H1 (cell line): ENCODE results near the gene RALY. TPM values are rescaled to one million over a fixed set of nuclear protein-coding genes. Genes with fewer than 3 reads are reported as not detected.

ENCODE experiments used
- CBX8 ChIP-seq: fragments of 300-800, 300-1000 bp; sonication (generic); IDR thresholded peaks from 2 replicates; pipeline ENCODE4 v1.7.1; 2016; ENCODE audit warnings: low read depth, low read length, borderline replicate concordance
- E2F6 ChIP-seq: IDR thresholded peaks from 2 replicates; pipeline ENCODE4 v1.6.1; 2012; ENCODE audit warnings: inconsistent platforms
- MAFK ChIP-seq: IDR thresholded peaks from 2 replicates; pipeline ENCODE4 v1.6.1; 2012; ENCODE audit warnings: low read depth, mild to moderate bottlenecking, improper control_type of control experiment, low read length
- POLR2A ChIP-seq, 2 experiments: IDR thresholded peaks; 1 replicate in 1 of 2; 2 replicates in 1 of 2; pipeline ENCODE4 v1.6.1; 2011; ENCODE audit warnings: low read depth in 2 of 2, low read length in 2 of 2, mild to moderate bottlenecking in 2 of 2; ENCODE audit errors: control extremely low read depth in 1 of 2
- RNF2 ChIP-seq: fragments of 200-900, 300-1000 bp; sonication (generic); IDR thresholded peaks from 2 replicates; pipeline ENCODE4 v1.7.1; 2016; ENCODE audit warnings: borderline replicate concordance, low read depth, mild to moderate bottlenecking, antibody characterized with exemption, low read length; ENCODE audit not compliant: poor library complexity, severe bottlenecking; ENCODE audit errors: missing control alignments
- SP4 ChIP-seq: IDR thresholded peaks from 2 replicates; pipeline ENCODE4 v1.6.1; 2012; ENCODE audit warnings: low read length, inconsistent platforms
- polyA plus RNA-seq, 7 experiments: library from polyadenylated mRNA; depleted of rRNA in 3 of 7; stranded (reverse) in 5 of 7; unstranded in 2 of 7; fragments of >200 nt in 5 of 7; fragments of 200-250 nt in 2 of 7; gene quantifications; 1 replicate in 5 of 7; 2 replicates in 1 of 7; 4 replicates in 1 of 7; pipeline versions ENCODE4 v1.2.1 to v1.2.3, GENCODE V29; 2011 to 2013; ENCODE audit warnings: missing spikeins in 2 of 7, mixed read lengths in 2 of 7
- total RNA-seq: library from RNA; stranded (reverse); fragmentation: NEBNext Ultra II Directional; extraction: Animal tissue kit (Norgen Biotek cat#: 25700); gene quantifications from 2 replicates; pipeline ENCODE4 v1.2.1, GENCODE V29; 2021

Gene RALY
- total and polyA plus RNA-seq, 2 of the 8 experiments (the other 6 are each of a cell fraction or from before 2014, with no cell fraction given), result 133 to 148 TPM

- no peak for TF ChIP-seq RNF2
- no peak for TF ChIP-seq MAFK
- no peak for TF ChIP-seq E2F6
- TF ChIP-seq POLR2A (IDR thresholded peaks at IDR 0.05; ENCODE audit: control extremely low read depth in 1 of 2, low read depth in 2 of 2, low read length in 2 of 2), result no peak
- no peak for TF ChIP-seq SP4
- TF ChIP-seq CBX8, result no peak
Observed at GRCh38 chr20:34047917-34048316, 54.2 kb downstream of the RALY start (continued).
